Coronary artery (tissue), 2 donors: ENCODE measurements around the gene LDB3.

Source experiments
- DNase-seq: peaks from one replicate; pipeline ENCODE4 v3.0.0-alpha.2; 2017; ENCODE audit warnings: low spot score
- H3K27ac ChIP-seq, 2 donors: fragments of 200-600 bp; sonication (generic); one replicate each; pipeline ENCODE4 v1.5.1; 2016 to 2019
- H3K4me3 ChIP-seq: fragments of 200-600 bp; sonication (generic); 2 replicates; pipeline ENCODE4 v1.5.1; 2016; ENCODE audit warnings: mild to moderate bottlenecking, moderate library complexity
- CTCF ChIP-seq: fragments of 200-600 bp; sonication (generic); IDR thresholded peaks from one replicate; pipeline ENCODE4 v1.5.1; 2019; ENCODE audit warnings: antibody characterized with exemption

The LDB3 gene

GRCh38 chr10:86664341-86665217 lies 3.7 kb upstream of the LDB3 start:
- no peak for DNase-seq
- no peak for TF ChIP-seq CTCF
- Histone ChIP-seq H3K27ac (peak overlapping the region; percentile 3 to 98), H3K4me3 (no peak overlapping the region)

GRCh38 chr10:86665218-86665607 lies 3.1 kb upstream of the LDB3 start:
- peak overlapping the region in 1 of 2 donors; percentile 98 for H3K27ac ChIP-seq

GRCh38 chr10:86665868-86666267 lies 2.4 kb upstream of the LDB3 start:
- TF ChIP-seq CTCF = no peak
- Histone ChIP-seq H3K27ac (peak overlapping the region; percentile 95 to 98), H3K4me3 (no peak overlapping the region)
- DNase-seq = no peak

More at GRCh38 chr10:86665218-86665607, 3.1 kb upstream of the LDB3 start:
- no peak for TF ChIP-seq CTCF
- no peak overlapping the region for H3K4me3 ChIP-seq
- DNase-seq = no peak

- TF ChIP-seq CTCF = no peak
- Histone ChIP-seq H3K4me3 (peak overlapping the region; percentile 72), H3K27ac (peak overlapping the region; percentile 95 to 98)
- DNase-seq = no peak
Observed at GRCh38 chr10:86666538-86666937, 1.8 kb upstream of the LDB3 start.

GRCh38 chr10:86667421-86668181 lies 710 bp upstream of the LDB3 start:
- Histone ChIP-seq H3K27ac (peak overlapping the region; percentile 95 to 98), H3K4me3 (peak overlapping the region; percentile 72)
- no peak for TF ChIP-seq CTCF
- DNase-seq = peak; percentile 87

GRCh38 chr10:86670290-86670811 lies 2.0 kb downstream of the LDB3 start:
- no peak for DNase-seq
- H3K27ac ChIP-seq = peak overlapping the region; percentile 95 to 98
- no peak for TF ChIP-seq CTCF
- peak overlapping the region; percentile 72 for H3K4me3 ChIP-seq
